ENCODE data around the gene NOVA2.

GRCh38 chr19:45939792-45940514 is 33.7 kb downstream of the NOVA2 start:
- no peak for TF ChIP-seq GATA2 (IDR thresholded peaks at IDR 0.05; ENCODE audit: insufficient read depth, insufficient read length, low read depth, low read length)
- TF ChIP-seq CTCF (IDR thresholded peaks at IDR 0.05; ENCODE audit: extremely low read depth in 1 of 2, insufficient read depth in 1 of 2, low read depth in 1 of 2, low read length in 2 of 2): no peak
- no peak for TF ChIP-seq POLR2A (IDR thresholded peaks at IDR 0.05; ENCODE audit: low read depth, low read length)
- TF ChIP-seq POLR2AphosphoS5 (IDR thresholded peaks at IDR 0.05; ENCODE audit: insufficient read depth, low read depth, low read length): no peak
- no peak for TF ChIP-seq EZH2 (IDR thresholded peaks at IDR 0.05; ENCODE audit: borderline replicate concordance, low read depth, low read length, severe bottlenecking)
- no peak for TF ChIP-seq MYC (IDR thresholded peaks at IDR 0.05; ENCODE audit: low read depth, low read length)
- TF ChIP-seq, protein P1, sequence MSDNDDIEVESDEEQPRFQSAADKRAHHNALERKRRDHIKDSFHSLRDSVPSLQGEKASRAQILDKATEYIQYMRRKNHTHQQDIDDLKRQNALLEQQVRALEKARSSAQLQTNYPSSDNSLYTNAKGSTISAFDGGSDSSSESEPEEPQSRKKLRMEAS (IDR thresholded peaks at IDR 0.05; ENCODE audit: insufficient read depth, insufficient read length): no peak
- TF ChIP-seq FOS (IDR thresholded peaks at IDR 0.05; ENCODE audit: borderline replicate concordance, insufficient read depth, low read length): no peak
